D721Med (cell line): ENCODE data around the gene GBP3.
"Not testable (repeated sequence)": the region's sequence is repeated elsewhere in the genome, so short reads cannot be mapped to it uniquely, and the experiment has no call there.

Experiments
- DNase-seq: peaks from one replicate; pipeline ENCODE4 v3.0.0; 2011; ENCODE audit warnings: low spot score; ENCODE audit not compliant: insufficient read length
- FAIRE-seq: peaks from 2 replicates; lab custom pipeline; 2011; peaks lifted over from hg19 to GRCh38; lab: Jason Lieb, UNC
- CTCF ChIP-seq: IDR thresholded peaks from 2 replicates; pipeline ENCODE4 v1.5.1; 2012; ENCODE audit warnings: mild to moderate bottlenecking, control low read depth; ENCODE audit not compliant: insufficient read depth; ENCODE audit errors: missing control alignments

Gene GBP3

GRCh38 chr1:89063094-89063493 is 40.4 kb upstream of the GBP3 start:
- DNase-seq (no peak), FAIRE-seq (no peak)
- TF ChIP-seq CTCF, result no peak

DNA sequence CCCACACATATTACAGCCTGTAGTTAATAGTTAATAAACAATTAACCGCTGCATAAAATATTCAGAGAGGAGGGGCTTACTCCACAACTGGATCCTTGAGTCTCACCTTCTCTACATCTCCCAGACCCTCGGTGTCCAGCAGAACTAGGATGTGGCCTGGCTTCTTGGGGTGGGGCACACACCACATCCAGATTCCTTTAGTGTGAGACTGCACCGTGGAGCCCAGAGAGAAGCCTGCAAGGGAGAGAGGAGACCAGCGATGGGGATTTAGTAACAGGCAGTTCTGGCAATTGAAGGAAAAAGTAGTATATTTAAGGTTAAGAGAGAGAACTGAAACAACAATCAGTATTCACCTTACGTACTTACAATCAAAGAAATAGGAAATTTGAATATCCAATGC is 37.4 kb upstream of the GBP3 start:
- FAIRE-seq, result no peak
- no peak for TF ChIP-seq CTCF
- no peak for DNase-seq

- FAIRE-seq (no peak), DNase-seq (no peak)
- no peak for TF ChIP-seq CTCF
Measured at GRCh38 chr1:89051955-89052312, 29.3 kb upstream of the GBP3 start.

GRCh38 chr1:89051300-89051954 is 28.8 kb upstream of the GBP3 start:
- FAIRE-seq (no peak), DNase-seq (no peak)
- no peak for TF ChIP-seq CTCF

GRCh38 chr1:89050649-89051033 is 28.0 kb upstream of the GBP3 start:
- DNase-seq (no peak), FAIRE-seq (no peak)
- TF ChIP-seq CTCF, result no peak

GRCh38 chr1:89049901-89050648 is 27.4 kb upstream of the GBP3 start:
- not testable (repeated sequence) for FAIRE-seq, DNase-seq

DNA sequence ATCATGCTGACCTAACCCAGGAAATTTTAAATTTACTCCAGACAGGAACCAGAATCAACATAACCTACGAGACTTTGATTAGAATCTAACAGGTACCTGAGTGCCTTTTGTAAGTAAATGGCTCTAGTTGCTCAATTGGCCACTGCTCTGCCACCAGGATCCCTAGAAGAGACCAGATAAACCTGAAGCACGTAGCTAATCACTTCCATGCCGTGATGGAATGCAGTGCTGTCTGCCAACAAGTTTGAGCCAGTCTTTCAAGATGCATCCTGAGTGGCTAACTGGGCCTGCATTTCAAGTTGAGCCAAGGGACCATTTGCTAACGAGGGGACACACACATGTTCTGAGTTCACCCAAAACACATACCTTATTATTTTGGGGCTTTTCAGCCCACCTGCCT is 26.5 kb upstream of the GBP3 start:
- DNase-seq, FAIRE-seq: not testable (repeated sequence)

- DNase-seq (no peak), FAIRE-seq (no peak)
- TF ChIP-seq CTCF, result no peak
Measured at GRCh38 chr1:89047734-89048133, 25.1 kb upstream of the GBP3 start.

DNA sequence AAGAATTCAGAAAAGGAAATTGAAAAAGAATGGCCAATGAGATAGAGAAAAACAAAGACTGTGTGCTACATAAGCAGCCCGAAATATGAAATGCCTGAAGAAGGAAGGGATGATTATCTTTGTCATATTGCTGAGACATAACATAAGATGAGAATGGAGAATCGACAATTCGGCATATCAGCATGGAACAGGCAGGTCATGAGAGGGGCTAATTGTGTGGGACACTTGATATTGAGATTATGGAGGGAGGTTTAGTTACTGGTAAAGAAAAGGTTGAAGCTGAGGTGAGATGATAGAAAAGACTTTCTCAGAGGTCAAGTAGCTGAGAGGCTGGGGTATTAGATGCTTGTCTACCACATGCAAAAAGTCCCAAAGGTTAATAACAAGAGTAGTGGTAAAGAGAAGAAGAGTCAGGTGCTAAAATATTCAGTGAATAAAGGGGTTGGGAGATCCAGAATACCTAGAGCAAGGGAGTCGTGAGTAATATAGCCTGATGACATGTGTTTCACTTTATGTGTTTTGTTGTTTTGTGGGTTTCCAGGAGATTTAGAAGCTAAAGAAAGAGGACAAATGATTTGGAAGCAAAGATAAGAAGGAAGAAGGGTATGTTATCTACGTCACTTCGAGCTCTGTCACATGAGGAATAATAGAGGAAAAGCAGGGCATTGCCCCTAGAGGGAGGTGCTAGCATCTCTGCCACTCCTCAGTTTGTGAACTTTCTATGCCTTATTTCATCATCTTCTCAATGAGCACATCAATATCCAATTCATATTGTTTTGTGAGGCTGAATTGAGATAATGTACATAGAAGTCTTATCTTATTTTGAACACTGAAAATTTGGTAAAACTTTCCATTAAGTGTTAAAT is 23.9 kb upstream of the GBP3 start:
- FAIRE-seq, DNase-seq: not testable (repeated sequence)
